ENCODE results near the gene RFTN1. TPM values are rescaled to one million over a fixed set of nuclear protein-coding genes. Genes with fewer than 3 reads are reported as not detected.
A peak's percentile ranks its signal among the peaks of the same experiment; 100 is the strongest.

RFTN1 gene
- total and polyA plus RNA-seq, 8 donors, result 1.9 to 14.0 (median 2.9) TPM

GRCh38 chr3:16423947-16424673 lies 89.4 kb downstream of the RFTN1 start:
- DNase-seq (no peak), ATAC-seq (no peak), FAIRE-seq (no peak)
- H3K27ac ChIP-seq, result no peak overlapping the region
- H3K36me3 ChIP-seq, result no peaks in the 10 kb centered on the region
- WGBS, 2 donors, result 74 to 84% methylated on average over 5 of the region's 5 CpGs
- no peaks in the 10 kb centered on the region for H3K4me1 ChIP-seq
- intact Hi-C loops (cut with DNase I), result no loop called here
- TF ChIP-seq CTCF (IDR thresholded peaks at IDR 0.05), result no peak
- H3K27me3 ChIP-seq, result no peaks in the 10 kb centered on the region
- no peaks in the 10 kb centered on the region for H3K9me3 ChIP-seq
- no peak overlapping the region for H3K4me3 ChIP-seq

DNA sequence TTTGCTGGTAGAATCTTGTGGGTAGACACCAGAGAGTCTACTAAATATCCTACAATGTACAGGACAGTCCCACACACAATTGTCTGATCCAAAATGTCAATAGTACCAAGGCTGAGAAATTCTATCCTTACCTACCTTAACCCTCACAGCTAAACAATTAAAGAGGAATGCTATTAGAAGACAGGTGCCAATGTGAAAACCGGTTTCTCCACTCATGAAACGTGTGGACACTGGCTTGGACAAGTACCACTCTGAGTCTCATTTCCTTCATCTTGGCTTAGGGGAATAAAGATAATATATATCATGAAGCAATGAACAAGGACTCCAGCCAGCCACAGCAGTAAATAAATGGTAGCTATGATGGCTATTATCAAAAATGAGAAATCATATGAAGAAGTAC lies 90.2 kb downstream of the RFTN1 start:
- WGBS, 2 donors, result 16 to 23% methylated on average over 2 of the region's 2 CpGs
- TF ChIP-seq CTCF (IDR thresholded peaks at IDR 0.05), result no peak
- H3K4me3 ChIP-seq, result no peak overlapping the region
- no peak overlapping the region for H3K27ac ChIP-seq
- no peak for ATAC-seq
- no peaks in the 10 kb centered on the region for H3K36me3 ChIP-seq
- intact Hi-C loops (cut with DNase I), result no loop called here
- no peaks in the 10 kb centered on the region for H3K4me1 ChIP-seq
- H3K9me3 ChIP-seq, result no peaks in the 10 kb centered on the region
- H3K27me3 ChIP-seq, result no peaks in the 10 kb centered on the region
- no peak for FAIRE-seq
- DNase-seq, result no peak

DNA sequence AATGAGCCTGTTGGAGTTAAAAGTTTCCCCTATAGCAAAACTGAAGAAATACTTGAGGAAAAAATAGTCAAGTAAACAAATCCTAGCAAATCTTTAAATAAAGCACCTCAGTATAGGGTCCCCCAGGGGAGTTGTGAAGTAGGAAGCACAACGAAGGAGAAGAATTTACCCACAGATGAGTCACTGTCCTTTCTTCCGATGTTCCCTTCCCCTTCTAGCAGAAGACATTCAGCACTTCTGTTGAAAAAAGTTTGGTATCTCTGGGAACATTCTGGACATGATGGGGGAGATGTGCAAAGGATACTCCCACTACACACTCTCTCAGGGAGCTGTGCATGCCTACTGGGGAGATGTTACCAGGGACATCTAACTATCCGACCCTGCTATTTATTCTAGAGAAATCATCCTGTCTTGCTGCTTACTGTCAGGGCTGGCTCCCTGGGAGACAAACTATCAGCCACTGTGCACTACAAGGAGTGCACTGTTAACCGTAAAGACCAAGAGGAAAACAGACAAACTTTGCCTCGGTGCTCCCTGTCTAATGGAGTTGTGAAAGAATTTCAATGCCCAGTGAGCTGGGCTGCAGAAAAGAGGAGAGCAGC lies 93.8 kb downstream of the RFTN1 start:
- no peaks in the 10 kb centered on the region for H3K9me3 ChIP-seq
- TF ChIP-seq CTCF (IDR thresholded peaks at IDR 0.05), result no peak
- H3K4me3 ChIP-seq, result no peak overlapping the region
- intact Hi-C loops (cut with DNase I), result no loop called here
- H3K27me3 ChIP-seq, result no peaks in the 10 kb centered on the region
- H3K27ac ChIP-seq, result no peak overlapping the region
- no peaks in the 10 kb centered on the region for H3K4me1 ChIP-seq
- H3K36me3 ChIP-seq, result no peaks in the 10 kb centered on the region
- no peak for ATAC-seq
- DNase-seq, result no peak
- FAIRE-seq, result no peak
- 45 to 62% methylated on average over 5 of the region's 5 CpGs for WGBS, 2 donors

DNA sequence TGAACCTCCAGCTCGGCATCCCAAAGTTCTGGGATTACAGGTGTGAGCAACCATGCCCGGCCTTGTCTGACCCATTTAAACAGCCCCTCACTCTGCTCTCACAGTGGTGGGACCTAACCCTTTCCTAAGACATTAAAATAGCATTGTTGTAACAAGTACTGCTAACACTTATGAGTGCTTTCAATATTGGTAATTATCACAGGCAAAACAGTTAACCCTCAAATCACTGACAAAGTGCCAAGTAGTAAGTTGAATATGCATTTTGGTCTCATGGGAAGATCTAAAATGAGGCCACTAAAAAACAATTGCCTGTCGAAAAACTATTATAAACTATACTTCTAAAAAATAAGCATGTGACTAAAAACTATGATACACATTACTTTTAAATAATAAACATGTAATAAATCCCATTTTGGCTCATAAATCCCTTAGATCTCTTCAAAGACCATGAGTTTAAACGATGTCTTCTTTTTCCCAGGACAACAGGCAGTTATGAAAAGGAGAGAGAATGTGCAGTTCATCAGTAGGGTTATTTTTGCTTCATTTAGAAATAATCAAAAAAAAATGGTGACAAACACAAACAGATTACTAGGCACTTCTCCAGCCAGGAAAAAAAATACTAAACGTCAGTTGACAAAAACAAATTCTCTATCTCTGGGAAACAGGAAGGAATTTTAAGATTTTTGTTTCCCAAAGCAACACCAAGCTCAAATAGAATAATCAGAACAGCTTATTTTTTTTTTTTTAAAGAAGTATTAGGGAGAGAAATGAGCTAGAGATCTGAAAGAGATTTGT lies 95.4 kb downstream of the RFTN1 start:
- Histone ChIP-seq H3K4me3 (no peak overlapping the region), H3K4me1 (no peaks in the 10 kb centered on the region), H3K27ac (no peak overlapping the region), H3K9me3 (no peaks in the 10 kb centered on the region), H3K36me3 (no peaks in the 10 kb centered on the region), H3K27me3 (no peaks in the 10 kb centered on the region)
- ATAC-seq (no peak), DNase-seq (no peak), FAIRE-seq (peak; percentile 78)
- WGBS, 2 donors, result 59 to 65% methylated on average over 5 of the region's 5 CpGs
- TF ChIP-seq CTCF (IDR thresholded peaks at IDR 0.05), result no peak
- intact Hi-C loops (cut with DNase I), result no loop called here

All from pancreas (tissue), 10 donors.